Subcutaneous abdominal adipose tissue (tissue), 5 donors: Measurements from ENCODE around the gene FAM13B.
"Not testable (repeated sequence)": the region's sequence is repeated elsewhere in the genome, so short reads cannot be mapped to it uniquely, and the experiment has no call there.

Source experiments
- H3K27ac ChIP-seq: one replicate; pipeline ENCODE4 v1.7.0; 2013; ENCODE audit warnings: low read depth, mild to moderate bottlenecking, inconsistent platforms, low read length, moderate library complexity
- H3K27me3 ChIP-seq, 5 donors: one replicate each; pipeline ENCODE4 v1.7.0; 2013; ENCODE audit warnings: low read length in 5 of 5, inconsistent platforms in 1 of 5; ENCODE audit not compliant: control insufficient read depth in 5 of 5, insufficient read depth in 4 of 5
- H3K36me3 ChIP-seq, 5 donors: one replicate each; pipeline ENCODE4 v1.7.0; 2013; ENCODE audit warnings: low read length in 5 of 5; ENCODE audit not compliant: control insufficient read depth in 5 of 5, insufficient read depth in 5 of 5
- H3K4me1 ChIP-seq, 5 donors: one replicate each; pipeline ENCODE4 v1.7.0; 2013; ENCODE audit warnings: low read length in 5 of 5, mild to moderate bottlenecking in 3 of 5, moderate library complexity in 1 of 5; ENCODE audit not compliant: control insufficient read depth in 5 of 5, insufficient read depth in 5 of 5
- H3K4me3 ChIP-seq, 5 donors: one replicate each; pipeline ENCODE4 v1.7.0; 2013; ENCODE audit warnings: low read length in 5 of 5, low read depth in 1 of 5
- H3K9ac ChIP-seq, 5 donors: one replicate each; pipeline ENCODE4 v1.7.0; 2013; ENCODE audit warnings: low read length in 5 of 5, mild to moderate bottlenecking in 4 of 5, moderate library complexity in 3 of 5
- H3K9me3 ChIP-seq, 5 donors: one replicate each; pipeline ENCODE4 v1.7.0; 2013; ENCODE audit warnings: low read length in 5 of 5; ENCODE audit not compliant: control insufficient read depth in 5 of 5
- donor health status: healthy.
- donor health status: healthy.
- donor health status: healthy.
- donor health status: healthy.
- donor health status: healthy.

Gene FAM13B

GRCh38 chr5:138054847-138055558, 22.1 kb upstream of the FAM13B start:
- Histone ChIP-seq H3K9me3 (no peaks in the 10 kb centered on the region), H3K27me3 (peaks cover 0 to 4% (median 0%) of the 10 kb centered on the region in 5 donors), H3K36me3 (no peaks in the 10 kb centered on the region), H3K27ac (no peak overlapping the region), H3K9ac (no peak overlapping the region), H3K4me1 (no peaks in the 10 kb centered on the region), H3K4me3 (peak overlapping the region in 1 of 5 donors; percentile 22)

GRCh38 chr5:138054206-138054605, 21.3 kb upstream of the FAM13B start:
- Histone ChIP-seq H3K27ac (no peak overlapping the region), H3K9ac (no peak overlapping the region), H3K4me3 (no peak overlapping the region), H3K4me1 (no peaks in the 10 kb centered on the region), H3K9me3 (no peaks in the 10 kb centered on the region), H3K27me3 (peaks cover 0 to 4% (median 0%) of the 10 kb centered on the region in 5 donors), H3K36me3 (no peaks in the 10 kb centered on the region)

- Histone ChIP-seq H3K4me1 (no peaks in the 10 kb centered on the region), H3K36me3 (no peaks in the 10 kb centered on the region), H3K9me3 (no peaks in the 10 kb centered on the region), H3K9ac (no peak overlapping the region), H3K27ac (no peak overlapping the region), H3K4me3 (no peak overlapping the region), H3K27me3 (peaks cover 0 to 4% (median 0%) of the 10 kb centered on the region in 5 donors)
Measured at GRCh38 chr5:138053554-138053953, 20.7 kb upstream of the FAM13B start.

GRCh38 chr5:138052718-138053117, 19.8 kb upstream of the FAM13B start:
- H3K4me3 ChIP-seq, H3K9ac ChIP-seq, H3K27ac ChIP-seq, H3K4me1 ChIP-seq, H3K9me3 ChIP-seq, H3K36me3 ChIP-seq, H3K27me3 ChIP-seq: not testable (repeated sequence)

- no peak overlapping the region for H3K9ac ChIP-seq
- H3K4me1 ChIP-seq = no peaks in the 10 kb centered on the region
- H3K9me3 ChIP-seq = no peaks in the 10 kb centered on the region
- H3K4me3 ChIP-seq = no peak overlapping the region
- peaks cover 0 to 4% (median 0%) of the 10 kb centered on the region in 5 donors for H3K27me3 ChIP-seq
- no peaks in the 10 kb centered on the region for H3K36me3 ChIP-seq
- H3K27ac ChIP-seq = no peak overlapping the region
Measured at GRCh38 chr5:138051441-138052296, 18.8 kb upstream of the FAM13B start.

GRCh38 chr5:138045283-138045682, 12.4 kb upstream of the FAM13B start:
- H3K36me3 ChIP-seq, H3K9me3 ChIP-seq, H3K9ac ChIP-seq, H3K4me3 ChIP-seq, H3K27me3 ChIP-seq, H3K27ac ChIP-seq, H3K4me1 ChIP-seq: not testable (repeated sequence)

- Histone ChIP-seq H3K36me3 (no peaks in the 10 kb centered on the region), H3K4me1 (peaks cover 0 to 4% (median under 1%) of the 10 kb centered on the region in 5 donors), H3K27me3 (no peaks in the 10 kb centered on the region), H3K9ac (no peak overlapping the region), H3K27ac (no peak overlapping the region), H3K4me3 (no peak overlapping the region), H3K9me3 (no peaks in the 10 kb centered on the region)
Measured at GRCh38 chr5:138038826-138039225, 5.9 kb upstream of the FAM13B start.

- Histone ChIP-seq H3K9ac (peak overlapping the region in 1 of 5 donors; percentile 32), H3K4me3 (no peak overlapping the region), H3K27ac (no peak overlapping the region)
Measured at GRCh38 chr5:138037907-138038633, 5.2 kb upstream of the FAM13B start.

GRCh38 chr5:138037271-138037670, 4.4 kb upstream of the FAM13B start:
- Histone ChIP-seq H3K27ac (no peak overlapping the region), H3K9ac (no peak overlapping the region)

More at GRCh38 chr5:138037907-138038633, 5.2 kb upstream of the FAM13B start:
- Histone ChIP-seq H3K27me3 (no peaks in the 10 kb centered on the region), H3K9me3 (no peaks in the 10 kb centered on the region), H3K4me1 (peaks cover 4 to 11% (median 8%) of the 10 kb centered on the region in 5 donors), H3K36me3 (no peaks in the 10 kb centered on the region)

More at GRCh38 chr5:138037271-138037670, 4.4 kb upstream of the FAM13B start:
- H3K36me3 ChIP-seq = no peaks in the 10 kb centered on the region
- H3K9me3 ChIP-seq = no peaks in the 10 kb centered on the region
- H3K27me3 ChIP-seq = no peaks in the 10 kb centered on the region
- peaks cover 4 to 15% (median 9%) of the 10 kb centered on the region in 5 donors for H3K4me1 ChIP-seq
- H3K4me3 ChIP-seq = no peak overlapping the region
